ENCODE measurements around the gene ARF3.

ARF3 gene

GRCh38 chr12:48890657-48891418 is 66.4 kb downstream of the ARF3 start:
- no peak for FAIRE-seq
- TF ChIP-seq CTCF (IDR thresholded peaks at IDR 0.05; ENCODE audit: insufficient read depth, missing control alignments), result peak; percentile 55
- DNase-seq (ENCODE audit: insufficient read length, low spot score), result peak; percentile 33

DNA sequence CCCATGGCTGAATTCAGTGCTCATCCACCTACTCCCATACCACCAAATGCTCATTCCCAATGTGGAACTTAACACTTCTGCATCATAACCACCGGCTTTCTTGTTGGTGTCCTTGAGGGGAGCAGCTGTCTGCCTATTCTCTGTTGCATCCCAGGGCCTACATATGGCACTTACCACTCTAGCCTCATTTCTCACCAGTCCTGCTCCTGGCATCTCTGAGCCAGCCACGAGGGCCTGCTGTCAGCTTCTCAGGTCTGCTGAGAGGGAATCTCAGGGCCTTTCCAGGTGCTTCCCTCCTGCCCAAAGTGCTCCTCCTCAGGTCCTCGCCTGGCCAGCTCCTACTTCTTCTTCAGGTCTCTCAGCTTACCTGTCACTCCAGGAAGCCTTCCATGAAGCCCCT is 67.6 kb downstream of the ARF3 start:
- TF ChIP-seq CTCF (IDR thresholded peaks at IDR 0.05; ENCODE audit: insufficient read depth, missing control alignments), result no peak
- FAIRE-seq (no peak), DNase-seq (ENCODE audit: insufficient read length, low spot score) (no peak)

All from D721Med (cell line).